GM12892 (cell line): ENCODE measurements around the gene PRKAR1B.

ENCODE experiments used
- DNase-seq: peaks from one replicate; pipeline ENCODE4 v3.0.0; 2011; ENCODE audit not compliant: insufficient read length
- FAIRE-seq: peaks from 2 replicates; lab custom pipeline; 2011; peaks lifted over from hg19 to GRCh38; lab: Jason Lieb, UNC
- POLR2A ChIP-seq: IDR thresholded peaks from 2 replicates; pipeline ENCODE4 v1.6.1; 2011; ENCODE audit warnings: low read depth, low read length, control low read depth
- POLR2AphosphoS5 ChIP-seq: IDR thresholded peaks from 2 replicates; pipeline ENCODE4 v1.6.1; 2011; ENCODE audit warnings: low read depth, low read length, control low read depth
- TAF1 ChIP-seq: IDR thresholded peaks from 2 replicates; pipeline ENCODE4 v1.6.1; 2011; ENCODE audit warnings: low read depth, mild to moderate bottlenecking, control low read depth, low read length, borderline replicate concordance

The PRKAR1B gene

DNA sequence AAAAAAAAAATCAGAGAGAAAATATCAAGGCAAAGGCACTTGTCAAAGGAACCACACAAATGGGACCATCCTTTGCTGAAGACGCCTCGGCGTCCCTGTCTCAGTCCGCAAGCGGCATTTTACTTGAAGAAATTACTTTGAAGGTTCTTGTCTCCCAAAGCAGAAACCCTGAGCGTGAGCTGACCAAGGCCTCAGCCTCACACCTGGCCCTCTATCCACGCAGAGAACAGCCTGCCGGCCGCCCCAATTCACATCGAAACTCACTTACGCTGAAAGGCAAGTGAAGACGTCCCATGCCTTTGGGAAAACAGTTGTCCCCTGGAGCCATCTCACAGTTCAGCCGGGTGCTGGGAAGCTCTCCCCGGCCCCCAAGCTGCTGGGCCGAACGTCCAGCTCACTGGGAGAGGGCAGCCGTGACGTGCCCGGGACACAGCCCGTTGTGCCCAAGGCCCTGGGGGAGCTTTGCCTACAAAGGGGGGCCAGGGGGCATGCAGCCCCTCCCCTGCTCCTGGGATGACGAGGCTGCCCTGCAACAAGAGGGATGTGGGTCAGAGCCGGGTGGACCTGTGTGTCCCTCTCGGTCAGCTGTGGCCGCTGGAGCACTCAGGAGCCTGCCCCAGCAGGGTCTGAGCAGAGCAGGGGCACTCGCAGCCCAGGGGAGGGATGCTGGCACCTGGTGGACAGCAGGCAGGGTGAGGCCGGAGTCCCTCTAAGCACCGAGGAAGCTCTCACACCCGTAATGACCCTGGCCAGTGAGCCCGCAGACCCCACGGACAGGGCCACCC lies 157.8 kb downstream of the PRKAR1B start:
- DNase-seq (no peak), FAIRE-seq (no peak)
- TF ChIP-seq POLR2AphosphoS5 (no peak), POLR2A (no peak), TAF1 (no peak)

DNA sequence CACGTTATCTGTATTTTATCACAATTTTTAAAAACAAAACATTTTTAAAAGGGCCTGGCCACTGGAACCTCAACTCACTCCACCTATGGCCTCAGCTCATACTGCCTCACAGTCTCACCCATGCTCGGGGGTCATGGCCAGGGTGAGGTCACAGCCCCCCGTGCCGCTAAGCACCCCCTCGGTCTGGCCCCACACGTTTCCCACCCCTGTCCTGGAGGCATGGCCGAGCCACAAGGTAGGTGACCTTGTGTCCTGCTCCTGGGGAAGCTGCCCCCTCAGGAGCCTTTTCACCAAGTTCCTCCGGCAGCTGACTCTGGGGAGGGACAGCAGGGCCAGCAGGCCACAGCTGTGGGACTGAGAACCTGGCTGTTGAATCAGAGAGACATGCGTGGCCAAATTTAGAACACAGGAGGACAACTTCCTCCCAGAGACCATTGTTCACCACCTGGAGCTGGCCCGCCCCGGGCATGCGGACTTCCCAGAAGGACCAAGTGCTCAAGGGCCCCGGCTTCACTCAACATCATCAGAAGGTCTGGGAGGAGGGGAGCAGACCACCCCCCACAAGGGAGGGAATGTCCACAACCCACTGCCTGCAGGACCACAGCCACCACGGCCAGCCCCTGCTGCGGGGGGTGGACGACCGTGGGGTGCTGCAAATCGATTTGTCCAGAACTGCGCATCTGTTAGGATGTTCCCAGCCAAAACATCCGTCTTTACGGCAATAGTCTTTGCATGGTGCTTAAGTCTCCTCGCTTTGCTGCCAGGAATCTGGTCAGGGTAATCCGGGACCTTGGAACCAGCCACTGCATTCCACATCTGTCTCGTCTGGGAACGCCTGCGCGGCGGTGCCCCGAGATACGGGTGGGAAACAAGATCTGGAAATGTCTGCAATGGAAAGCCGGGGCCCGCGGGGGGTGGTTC lies 158.8 kb downstream of the PRKAR1B start:
- no peak for TF ChIP-seq POLR2AphosphoS5
- no peak for TF ChIP-seq TAF1
- TF ChIP-seq POLR2A: no peak
- no peak for FAIRE-seq
- no peak for DNase-seq

DNA sequence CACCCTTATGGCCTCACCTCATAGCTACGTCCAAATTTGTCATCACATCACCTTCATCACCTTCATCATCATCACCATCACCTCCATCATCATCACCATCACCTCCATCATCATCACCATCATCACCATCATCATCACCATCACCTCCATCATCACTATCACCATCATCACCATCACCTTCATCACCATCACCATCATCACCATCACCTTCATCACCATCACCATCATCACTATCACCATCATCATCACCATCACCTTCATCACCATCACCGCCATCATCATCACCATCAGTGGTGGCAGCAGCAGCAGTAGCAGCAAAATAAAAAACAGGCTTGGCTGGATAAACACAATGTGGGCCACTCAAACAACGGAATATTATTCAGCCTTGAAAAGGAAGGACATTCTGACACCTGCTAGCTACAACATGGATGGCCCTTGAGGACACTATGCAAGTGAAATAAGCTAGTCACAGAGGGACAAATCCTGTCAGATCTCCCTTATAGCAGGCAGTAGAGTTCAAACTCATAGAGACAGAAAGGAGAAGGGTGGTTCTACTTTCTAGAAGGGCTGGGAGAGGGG lies 159.7 kb downstream of the PRKAR1B start:
- TF ChIP-seq TAF1 (no peak), POLR2AphosphoS5 (no peak)
- DNase-seq: no peak
- FAIRE-seq: no peak

DNA sequence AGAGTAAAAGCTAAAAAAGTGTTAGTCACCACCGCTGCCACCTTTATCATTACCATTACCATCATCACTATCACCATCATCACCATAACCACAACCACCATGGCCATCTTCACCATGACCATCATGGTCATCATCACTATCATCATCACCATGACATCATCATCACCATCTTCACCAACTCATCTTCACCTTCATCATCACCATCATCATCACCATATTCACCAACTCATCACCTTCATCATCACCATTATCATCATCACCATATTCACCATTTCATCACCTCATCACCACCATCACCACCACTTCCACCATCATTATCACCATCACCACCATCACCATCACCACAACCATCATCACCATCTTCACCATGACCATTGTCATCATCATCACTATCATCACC lies 161.0 kb downstream of the PRKAR1B start:
- DNase-seq: no peak
- FAIRE-seq: no peak
- TF ChIP-seq TAF1: no peak
- no peak for TF ChIP-seq POLR2A

DNA sequence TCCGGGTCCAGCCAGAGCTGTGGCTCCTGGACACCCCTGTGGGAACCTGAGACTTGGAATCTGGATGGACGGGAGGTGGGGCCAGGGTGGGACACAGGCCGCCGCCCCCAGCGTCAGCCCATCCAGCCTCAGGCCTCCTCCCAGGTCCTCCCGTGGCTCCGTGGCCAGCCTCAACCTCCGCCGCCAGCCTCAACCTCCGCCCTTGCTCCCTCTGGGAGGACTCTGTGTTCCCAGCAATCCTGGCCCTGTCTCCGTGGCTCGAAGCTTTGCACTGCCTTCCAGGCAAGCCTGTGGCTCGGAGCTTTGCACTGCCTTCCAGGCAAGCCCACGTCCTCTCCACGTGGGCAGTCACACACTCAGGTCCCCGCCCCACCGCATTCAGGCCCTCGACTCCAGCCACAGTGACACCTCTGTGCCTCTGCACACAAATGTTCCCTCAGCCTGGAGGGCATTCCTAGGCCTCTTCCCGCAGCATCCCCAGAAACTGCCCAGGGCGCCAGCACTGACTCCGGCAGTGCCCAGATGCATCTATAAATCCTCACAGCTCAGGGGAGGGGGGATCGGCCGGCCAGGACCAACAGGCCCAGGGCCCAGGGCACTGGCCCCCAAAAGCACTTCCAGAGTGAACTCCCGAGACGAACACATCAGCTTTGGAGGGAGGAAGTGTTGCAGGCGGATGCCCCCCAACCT lies 162.8 kb downstream of the PRKAR1B start:
- FAIRE-seq (no peak), DNase-seq (no peak)
- TF ChIP-seq POLR2A (no peak), TAF1 (no peak), POLR2AphosphoS5 (no peak)

DNA sequence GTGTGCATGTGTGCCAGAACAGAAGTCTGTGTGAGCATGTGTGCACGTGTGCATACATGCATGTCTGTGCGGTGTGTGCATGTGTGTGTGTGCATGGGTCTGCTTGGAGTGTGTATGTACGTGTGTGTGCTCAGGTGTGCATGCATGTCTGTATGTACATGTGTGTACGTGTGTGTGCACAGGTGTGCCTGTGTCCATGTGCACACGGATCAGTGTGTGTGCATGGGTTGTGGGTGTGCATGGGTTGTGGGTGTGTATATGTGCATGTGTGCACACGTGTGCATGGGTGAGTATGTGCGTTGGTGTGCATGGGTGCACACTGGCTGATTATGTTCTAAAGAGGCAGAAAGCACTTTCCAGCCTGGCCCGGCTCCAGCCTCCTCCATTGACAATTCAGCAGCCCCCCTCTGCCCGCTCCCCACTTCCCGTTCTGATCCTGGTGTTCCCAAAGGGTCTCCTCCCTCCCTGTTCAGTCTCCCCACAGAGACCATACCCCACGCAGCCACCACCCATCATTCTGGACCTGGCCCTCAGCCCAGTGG lies 163.4 kb downstream of the PRKAR1B start:
- TF ChIP-seq POLR2A (no peak), POLR2AphosphoS5 (no peak), TAF1 (no peak)
- DNase-seq (no peak), FAIRE-seq (no peak)

DNA sequence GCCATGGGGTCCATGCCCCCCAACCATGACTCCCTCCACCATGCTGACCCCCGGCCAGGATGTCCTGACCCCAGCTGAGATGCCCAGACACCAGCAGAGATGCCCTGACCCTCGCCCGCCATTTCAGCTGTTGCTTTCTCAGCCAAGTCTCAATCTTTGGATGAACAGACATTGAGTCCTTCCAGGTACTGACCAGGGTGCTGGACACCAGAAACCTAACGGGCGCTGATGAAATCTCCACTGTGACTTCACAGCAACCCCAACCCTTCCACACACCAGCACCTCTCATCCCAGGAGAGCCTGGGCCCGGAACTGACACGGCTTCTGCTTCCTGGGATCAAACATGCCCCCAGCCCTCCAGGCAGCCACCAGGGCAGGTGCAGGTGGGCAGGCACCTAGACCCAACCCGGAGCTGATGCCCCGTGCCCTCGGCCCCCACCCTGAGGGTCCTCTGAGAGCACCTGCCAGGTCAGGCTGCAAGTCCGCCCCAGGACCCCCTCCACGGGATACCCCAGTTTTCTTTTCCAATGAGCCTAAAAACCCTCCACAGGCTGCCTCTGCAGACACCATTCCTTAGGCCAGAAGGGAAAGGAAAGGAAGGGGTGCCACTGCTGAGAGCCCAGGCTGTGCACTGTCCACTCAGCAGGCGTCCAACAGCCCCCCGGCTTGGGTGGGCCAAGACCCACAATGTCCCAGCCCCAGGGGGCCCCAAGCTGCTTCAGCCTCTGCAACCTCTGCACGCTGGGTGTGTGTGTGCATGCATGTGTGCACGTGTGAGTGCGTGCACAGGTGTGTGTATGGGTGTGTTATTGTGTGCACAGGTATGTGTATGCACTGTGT lies 164.1 kb downstream of the PRKAR1B start:
- no peak for TF ChIP-seq POLR2A
- no peak for TF ChIP-seq POLR2AphosphoS5
- no peak for TF ChIP-seq TAF1
- no peak for FAIRE-seq

DNA sequence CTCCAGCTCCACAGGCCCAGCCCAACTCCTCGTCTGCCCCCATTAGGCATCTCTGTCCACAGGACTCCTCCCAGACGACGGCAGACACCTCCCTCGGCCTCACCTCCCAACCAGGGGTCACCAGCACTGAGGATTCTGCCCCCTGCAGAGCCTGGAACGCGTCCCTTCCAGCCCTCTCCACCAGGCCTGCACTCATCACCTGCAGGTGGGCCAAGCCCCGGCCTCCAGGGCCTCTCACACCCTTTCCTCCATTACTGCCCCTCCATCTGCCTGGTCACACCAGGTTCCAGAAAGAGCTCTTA lies 164.8 kb downstream of the PRKAR1B start:
- DNase-seq: no peak
- no peak for FAIRE-seq
- TF ChIP-seq POLR2AphosphoS5 (no peak), POLR2A (no peak), TAF1 (no peak)

More for the DNA sequence above, 164.1 kb downstream of the PRKAR1B start:
- no peak for DNase-seq

DNA sequence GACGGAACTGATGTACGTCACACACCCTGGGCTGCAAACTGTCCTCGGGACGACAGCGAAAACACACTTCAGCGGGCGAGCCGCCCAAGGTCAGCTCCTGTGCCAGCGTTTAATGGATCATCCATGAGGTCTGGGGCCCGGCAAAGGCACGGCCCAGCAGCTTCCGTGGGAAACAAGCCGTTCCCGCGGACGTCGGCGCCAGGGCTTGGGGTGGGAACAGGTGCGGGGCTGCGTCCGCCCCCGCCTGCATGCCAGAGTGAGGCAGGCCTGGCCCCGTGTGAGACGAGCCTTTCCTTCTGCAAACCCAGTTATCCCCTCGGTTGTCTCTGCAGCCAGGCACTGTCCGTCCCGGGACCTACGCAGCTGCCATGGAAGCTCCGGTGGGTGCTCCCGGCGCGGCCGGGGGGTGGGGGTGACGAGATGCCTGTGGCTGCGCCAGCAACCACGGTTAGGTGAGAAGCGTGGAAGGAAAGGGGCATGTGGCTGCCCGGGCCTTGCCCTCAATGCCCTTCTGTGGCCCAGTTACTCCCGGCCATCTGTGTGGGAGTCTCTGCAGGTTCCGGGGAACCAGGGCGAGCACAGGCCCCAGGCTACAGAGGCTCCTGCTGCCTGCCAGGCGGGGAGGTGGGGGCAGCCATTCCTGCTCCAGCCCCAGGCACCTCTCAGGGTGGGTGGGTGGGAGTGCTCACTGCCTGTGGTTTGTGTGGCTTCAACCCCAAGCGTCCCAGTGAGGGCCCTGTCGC lies 165.3 kb downstream of the PRKAR1B start:
- DNase-seq (no peak), FAIRE-seq (no peak)
- no peak for TF ChIP-seq POLR2A
- no peak for TF ChIP-seq POLR2AphosphoS5
- TF ChIP-seq TAF1: no peak
